ENCODE data around the gene CLSTN1.
A peak's percentile ranks its signal among the peaks of the same experiment; 100 is the strongest.

The CLSTN1 gene

GRCh38 chr1:9860887-9861286 is 37.1 kb upstream of the CLSTN1 start:
- DNase-seq (ENCODE audit: low spot score in 2 of 2) (no peak), ATAC-seq (ENCODE audit: low read depth) (no peak)
- Mint-ChIP-seq H3K36me3 (peaks cover 6% of the 10 kb centered on the region), H3K27ac (no peak overlapping the region), H3K4me1 (no peaks in the 10 kb centered on the region), H3K27me3 (no peaks in the 10 kb centered on the region), H3K9me3 (no peaks in the 10 kb centered on the region), H3K4me3 (no peak overlapping the region)

- H3K27me3 Mint-ChIP-seq: no peaks in the 10 kb centered on the region
- peaks cover 8% of the 10 kb centered on the region for H3K36me3 Mint-ChIP-seq
- peaks cover 2% of the 10 kb centered on the region for H3K4me1 Mint-ChIP-seq
- H3K9me3 Mint-ChIP-seq: no peaks in the 10 kb centered on the region
- no peak overlapping the region for H3K27ac Mint-ChIP-seq
- no peak for DNase-seq (ENCODE audit: low spot score in 2 of 2)
- no peak for ATAC-seq (ENCODE audit: low read depth)
- H3K4me3 Mint-ChIP-seq: no peak overlapping the region
Measured at GRCh38 chr1:9859281-9860014, 35.7 kb upstream of the CLSTN1 start.

GRCh38 chr1:9858293-9859035 is 34.7 kb upstream of the CLSTN1 start:
- Mint-ChIP-seq H3K9me3 (peaks cover 2% of the 10 kb centered on the region), H3K36me3 (peaks cover 15% of the 10 kb centered on the region), H3K4me1 (peaks cover 2% of the 10 kb centered on the region), H3K27me3 (no peaks in the 10 kb centered on the region), H3K27ac (peak overlapping the region; percentile 40), H3K4me3 (no peak overlapping the region)
- no peak for ATAC-seq (ENCODE audit: low read depth)
- DNase-seq (ENCODE audit: low spot score in 2 of 2): no peak

- DNase-seq (ENCODE audit: low spot score in 2 of 2) (no peak), ATAC-seq (ENCODE audit: low read depth) (no peak)
- peaks cover 2% of the 10 kb centered on the region for H3K9me3 Mint-ChIP-seq
- H3K27ac Mint-ChIP-seq: no peak overlapping the region
- H3K4me1 Mint-ChIP-seq: peaks cover 4% of the 10 kb centered on the region
- peaks cover 17% of the 10 kb centered on the region for H3K36me3 Mint-ChIP-seq
- H3K27me3 Mint-ChIP-seq: no peaks in the 10 kb centered on the region
- H3K4me3 Mint-ChIP-seq: no peak overlapping the region
Measured at GRCh38 chr1:9855186-9855585, 31.4 kb upstream of the CLSTN1 start.

- no peak for ATAC-seq (ENCODE audit: low read depth)
- Mint-ChIP-seq H3K4me1 (peaks cover 7% of the 10 kb centered on the region), H3K4me3 (no peak overlapping the region), H3K9me3 (peaks cover 2% of the 10 kb centered on the region), H3K36me3 (peaks cover 13% of the 10 kb centered on the region), H3K27me3 (no peaks in the 10 kb centered on the region), H3K27ac (no peak overlapping the region)
- no peak for DNase-seq (ENCODE audit: low spot score in 2 of 2)
Measured at GRCh38 chr1:9853249-9853595, 29.5 kb upstream of the CLSTN1 start.

GRCh38 chr1:9852410-9853248 is 28.9 kb upstream of the CLSTN1 start:
- ATAC-seq (ENCODE audit: low read depth): no peak
- peaks cover 2% of the 10 kb centered on the region for H3K9me3 Mint-ChIP-seq
- no peak for DNase-seq (ENCODE audit: low spot score in 2 of 2)
- H3K4me3 Mint-ChIP-seq: no peak overlapping the region
- peaks cover 12% of the 10 kb centered on the region for H3K36me3 Mint-ChIP-seq
- no peaks in the 10 kb centered on the region for H3K27me3 Mint-ChIP-seq
- H3K4me1 Mint-ChIP-seq: peaks cover 7% of the 10 kb centered on the region
- H3K27ac Mint-ChIP-seq: no peak overlapping the region

GRCh38 chr1:9852004-9852403 is 28.2 kb upstream of the CLSTN1 start:
- H3K9me3 Mint-ChIP-seq: peaks cover 2% of the 10 kb centered on the region
- H3K27ac Mint-ChIP-seq: no peak overlapping the region
- DNase-seq (ENCODE audit: low spot score in 2 of 2): no peak
- H3K4me1 Mint-ChIP-seq: peaks cover 7% of the 10 kb centered on the region
- H3K4me3 Mint-ChIP-seq: no peak overlapping the region
- no peaks in the 10 kb centered on the region for H3K27me3 Mint-ChIP-seq
- peaks cover 11% of the 10 kb centered on the region for H3K36me3 Mint-ChIP-seq
- ATAC-seq (ENCODE audit: low read depth): no peak

GRCh38 chr1:9850442-9851162 is 26.8 kb upstream of the CLSTN1 start:
- Mint-ChIP-seq H3K4me3 (peak overlapping the region; percentile 85), H3K4me1 (peaks cover 7% of the 10 kb centered on the region), H3K27ac (peak overlapping the region; percentile 77), H3K36me3 (peaks cover 11% of the 10 kb centered on the region), H3K27me3 (no peaks in the 10 kb centered on the region), H3K9me3 (peaks cover 2% of the 10 kb centered on the region)
- ATAC-seq (ENCODE audit: low read depth) (peak; percentile 54), DNase-seq (ENCODE audit: low spot score in 2 of 2) (no peak)

- Mint-ChIP-seq H3K9me3 (peaks cover 2% of the 10 kb centered on the region), H3K4me1 (peaks cover 5% of the 10 kb centered on the region), H3K36me3 (peaks cover 9% of the 10 kb centered on the region), H3K4me3 (peak overlapping the region; percentile 85), H3K27ac (peak overlapping the region; percentile 86), H3K27me3 (no peaks in the 10 kb centered on the region)
- DNase-seq (ENCODE audit: low spot score in 2 of 2): peak in 1 of 2 donors; percentile 71
- ATAC-seq (ENCODE audit: low read depth): peak; percentile 95
Measured at GRCh38 chr1:9849691-9850441, 26.1 kb upstream of the CLSTN1 start.

GRCh38 chr1:9848022-9848421 is 24.3 kb upstream of the CLSTN1 start:
- Mint-ChIP-seq H3K4me1 (peaks cover 5% of the 10 kb centered on the region), H3K27me3 (no peaks in the 10 kb centered on the region)

GRCh38 chr1:9847269-9847668 is 23.5 kb upstream of the CLSTN1 start:
- Mint-ChIP-seq H3K4me1 (peaks cover 5% of the 10 kb centered on the region), H3K27me3 (no peaks in the 10 kb centered on the region), H3K4me3 (no peak overlapping the region), H3K9me3 (no peaks in the 10 kb centered on the region), H3K27ac (no peak overlapping the region), H3K36me3 (no peaks in the 10 kb centered on the region)
- ATAC-seq (ENCODE audit: low read depth) (no peak), DNase-seq (ENCODE audit: low spot score in 2 of 2) (no peak)

More at GRCh38 chr1:9848022-9848421, 24.3 kb upstream of the CLSTN1 start:
- ATAC-seq (ENCODE audit: low read depth) (no peak), DNase-seq (ENCODE audit: low spot score in 2 of 2) (no peak)
- Mint-ChIP-seq H3K9me3 (no peaks in the 10 kb centered on the region), H3K36me3 (no peaks in the 10 kb centered on the region), H3K27ac (no peak overlapping the region), H3K4me3 (no peak overlapping the region)

GRCh38 chr1:9846611-9847171 is 22.9 kb upstream of the CLSTN1 start:
- H3K27me3 Mint-ChIP-seq: no peaks in the 10 kb centered on the region
- H3K27ac Mint-ChIP-seq: no peak overlapping the region
- DNase-seq (ENCODE audit: low spot score in 2 of 2) (no peak), ATAC-seq (ENCODE audit: low read depth) (no peak)
- no peak overlapping the region for H3K4me3 Mint-ChIP-seq
- peaks cover 5% of the 10 kb centered on the region for H3K4me1 Mint-ChIP-seq
- no peaks in the 10 kb centered on the region for H3K36me3 Mint-ChIP-seq
- H3K9me3 Mint-ChIP-seq: no peaks in the 10 kb centered on the region

GRCh38 chr1:9845914-9846313 is 22.1 kb upstream of the CLSTN1 start:
- Mint-ChIP-seq H3K36me3 (no peaks in the 10 kb centered on the region), H3K27me3 (no peaks in the 10 kb centered on the region), H3K27ac (no peak overlapping the region), H3K9me3 (no peaks in the 10 kb centered on the region), H3K4me1 (peaks cover 5% of the 10 kb centered on the region), H3K4me3 (no peak overlapping the region)
- DNase-seq (ENCODE audit: low spot score in 2 of 2) (no peak), ATAC-seq (ENCODE audit: low read depth) (no peak)
